Prostate gland (tissue), 2 donors: ENCODE results near the gene RAD51B. TPM values are rescaled to one million over a fixed set of nuclear protein-coding genes. Genes with fewer than 3 reads are reported as not detected.

ENCODE experiments used
- DNase-seq: peaks from one replicate; pipeline ENCODE4 v3.0.0-alpha.2; 2019; ENCODE audit warnings: low spot score
- H3K27ac ChIP-seq, 2 donors: fragments of 200-600 bp; sonication (generic); 2 replicates each; pipeline ENCODE4 v1.5.1; 2017 to 2019
- H3K27me3 ChIP-seq: fragments of 200-600 bp; sonication (generic); replicated peaks from 2 replicates; pipeline ENCODE4 v1.5.1; 2019; ENCODE audit not compliant: insufficient read depth
- H3K36me3 ChIP-seq, 2 donors: fragments of 200-600 bp; sonication (generic); 1 replicate in 1 of 2; 2 replicates in 1 of 2; pipeline versions ENCODE4 v1.5.1 to v1.8.1; 2017 to 2019
- H3K4me1 ChIP-seq: fragments of 200-600 bp; sonication (generic); replicated peaks from 2 replicates; pipeline ENCODE4 v1.5.1; 2019
- H3K4me3 ChIP-seq, 2 donors: fragments of 200-600 bp; sonication (generic); 2 replicates each; pipeline ENCODE4 v1.5.1; 2017 to 2019
- H3K9me3 ChIP-seq: fragments of 200-600 bp; sonication (generic); 2 replicates; pipeline ENCODE4 v1.5.1; 2017
- POLR2A ChIP-seq: fragments of 450-650 bp; IDR thresholded peaks from one replicate; pipeline ENCODE4 v1.6.1; 2016; ENCODE audit warnings: antibody characterized with exemption, mild to moderate bottlenecking
- POLR2AphosphoS5 ChIP-seq: sonication (generic); formaldehyde crosslinking; IDR thresholded peaks from one replicate; pipeline ENCODE4 v1.6.1; 2017; ENCODE audit warnings: antibody characterized with exemption
- WGBS: methylation state at CpG from one replicate; pipeline ENCODE4 v1.1.5; 2018; 5-methylcytosine and 5-hydroxymethylcytosine counted together
- intact Hi-C: fragments of 100-400 bp; cut with DNase I; formaldehyde crosslinking; loops from one replicate; pipeline ENCODE4 v1.14.2; 2022
- total RNA-seq, 2 donors: library from RNA; depleted of rRNA; stranded (reverse); fragments of >200 nt; gene quantifications; one replicate each; pipeline ENCODE4 v1.1.0, GENCODE V29; 2016
- TF ChIP-seq, protein P1 (sequence below), 4 experiments: fragments of 200-600 bp in 2 of 4; fragments of 450-650 bp in 2 of 4; sonication (generic) in 2 of 4; IDR thresholded peaks; 1 replicate in 3 of 4; 2 replicates in 1 of 4; pipeline ENCODE4 v1.5.1; 2016 to 2019; ENCODE audit warnings: antibody characterized with exemption in 4 of 4, mild to moderate bottlenecking in 2 of 4, moderate library complexity in 2 of 4

The RAD51B gene
- total RNA-seq, 2 donors from 2014 or later = 14.9 to 35.8 TPM

DNA sequence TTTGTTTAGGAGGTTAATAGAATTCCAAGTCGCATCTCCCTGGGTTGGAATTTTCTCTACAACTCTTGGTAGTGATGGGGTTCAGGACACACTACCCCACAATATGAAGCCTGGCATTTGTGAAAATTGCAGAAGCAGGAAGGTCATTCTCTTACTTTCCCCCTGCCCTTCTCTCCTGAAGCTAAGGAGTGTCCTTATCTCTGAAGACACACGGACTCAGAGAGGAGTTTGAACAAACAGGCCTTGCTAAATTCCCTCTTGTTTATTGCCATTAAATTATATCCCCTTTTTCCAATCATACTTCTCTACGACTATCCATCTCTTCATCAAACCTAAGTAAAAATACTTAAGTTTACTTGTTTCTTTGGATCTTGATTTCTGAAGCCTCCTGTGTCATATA, 443.0 kb downstream of the RAD51B start:
- DNase-seq = no peak
- intact Hi-C loops = no loop called here
- Histone ChIP-seq H3K27me3 (no peaks in the 10 kb centered on the region), H3K36me3 (no peaks in the 10 kb centered on the region), H3K9me3 (no peaks in the 10 kb centered on the region), H3K27ac (no peak overlapping the region), H3K4me1 (no peaks in the 10 kb centered on the region), H3K4me3 (no peak overlapping the region)
- TF ChIP-seq POLR2A = no peak
- TF ChIP-seq, protein P1, sequence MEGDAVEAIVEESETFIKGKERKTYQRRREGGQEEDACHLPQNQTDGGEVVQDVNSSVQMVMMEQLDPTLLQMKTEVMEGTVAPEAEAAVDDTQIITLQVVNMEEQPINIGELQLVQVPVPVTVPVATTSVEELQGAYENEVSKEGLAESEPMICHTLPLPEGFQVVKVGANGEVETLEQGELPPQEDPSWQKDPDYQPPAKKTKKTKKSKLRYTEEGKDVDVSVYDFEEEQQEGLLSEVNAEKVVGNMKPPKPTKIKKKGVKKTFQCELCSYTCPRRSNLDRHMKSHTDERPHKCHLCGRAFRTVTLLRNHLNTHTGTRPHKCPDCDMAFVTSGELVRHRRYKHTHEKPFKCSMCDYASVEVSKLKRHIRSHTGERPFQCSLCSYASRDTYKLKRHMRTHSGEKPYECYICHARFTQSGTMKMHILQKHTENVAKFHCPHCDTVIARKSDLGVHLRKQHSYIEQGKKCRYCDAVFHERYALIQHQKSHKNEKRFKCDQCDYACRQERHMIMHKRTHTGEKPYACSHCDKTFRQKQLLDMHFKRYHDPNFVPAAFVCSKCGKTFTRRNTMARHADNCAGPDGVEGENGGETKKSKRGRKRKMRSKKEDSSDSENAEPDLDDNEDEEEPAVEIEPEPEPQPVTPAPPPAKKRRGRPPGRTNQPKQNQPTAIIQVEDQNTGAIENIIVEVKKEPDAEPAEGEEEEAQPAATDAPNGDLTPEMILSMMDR (IDR thresholded peaks at IDR 0.05) = no peak
- TF ChIP-seq POLR2AphosphoS5 = no peak
- WGBS = 79% methylated on average over 3 of the region's 3 CpGs

DNA sequence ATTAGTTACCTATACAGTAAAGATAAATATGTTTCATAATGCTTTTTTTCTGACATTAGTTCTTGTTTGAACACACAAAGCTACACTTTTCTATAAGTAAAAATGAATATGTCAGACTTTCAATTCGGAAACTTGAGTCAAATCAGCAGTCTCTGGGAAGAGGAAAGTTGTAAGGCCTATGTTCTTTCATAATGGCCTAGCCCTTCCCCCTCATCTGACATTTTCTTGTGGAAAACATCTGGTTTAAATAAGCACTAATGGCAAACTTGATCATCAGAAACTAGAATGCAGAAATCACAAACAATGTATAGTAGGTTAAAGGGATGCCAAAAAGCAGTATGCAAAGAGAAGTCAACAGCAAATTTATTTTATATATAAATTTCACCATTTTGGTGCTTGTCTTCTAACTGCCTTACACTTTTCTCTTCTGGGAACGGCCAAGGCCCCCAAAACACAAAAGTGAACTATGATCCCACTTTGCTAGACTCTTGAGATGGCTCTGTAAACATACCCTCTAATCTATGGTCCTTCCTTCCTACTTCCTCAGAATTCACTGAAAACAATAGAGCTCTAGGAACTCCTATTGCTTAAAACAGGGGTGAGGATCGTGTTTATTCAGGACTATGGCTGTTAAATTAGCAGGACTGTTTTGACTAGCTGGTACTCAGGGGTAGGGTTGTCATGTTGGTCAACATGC, 444.1 kb downstream of the RAD51B start:
- Histone ChIP-seq H3K27ac (no peak overlapping the region), H3K36me3 (no peaks in the 10 kb centered on the region), H3K27me3 (no peaks in the 10 kb centered on the region), H3K4me1 (no peaks in the 10 kb centered on the region), H3K4me3 (no peak overlapping the region), H3K9me3 (no peaks in the 10 kb centered on the region)
- WGBS = 85% methylated on average over 3 of the region's 3 CpGs
- no peak for TF ChIP-seq POLR2AphosphoS5
- no peak for TF ChIP-seq POLR2A
- TF ChIP-seq, protein P1 (IDR thresholded peaks at IDR 0.05) = no peak
- no peak for DNase-seq
- intact Hi-C loops = no loop called here

DNA sequence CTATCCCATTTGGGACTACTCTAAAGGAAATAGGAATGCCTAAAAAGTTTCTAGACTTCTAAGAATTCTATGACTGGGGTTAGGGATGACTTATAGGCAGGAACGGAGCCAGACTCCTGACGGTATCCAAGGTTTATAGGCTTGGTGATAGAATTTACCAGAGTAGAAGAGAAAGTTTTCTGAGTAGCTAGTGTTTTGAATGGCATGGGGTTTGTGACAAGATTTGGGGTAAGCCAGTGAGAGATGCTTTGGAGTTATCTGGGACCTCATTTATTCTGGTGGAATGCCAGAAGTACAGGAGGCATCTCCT, 444.6 kb downstream of the RAD51B start:
- 62% methylated on average over 2 of the region's 2 CpGs for WGBS
- H3K9me3 ChIP-seq = no peaks in the 10 kb centered on the region
- DNase-seq = no peak
- TF ChIP-seq, protein P1 (IDR thresholded peaks at IDR 0.05) = no peak
- TF ChIP-seq POLR2AphosphoS5 = no peak
- H3K27ac ChIP-seq = no peak overlapping the region
- H3K4me1 ChIP-seq = no peaks in the 10 kb centered on the region
- no peaks in the 10 kb centered on the region for H3K36me3 ChIP-seq
- H3K27me3 ChIP-seq = no peaks in the 10 kb centered on the region
- intact Hi-C loops = no loop called here
- no peak overlapping the region for H3K4me3 ChIP-seq

DNA sequence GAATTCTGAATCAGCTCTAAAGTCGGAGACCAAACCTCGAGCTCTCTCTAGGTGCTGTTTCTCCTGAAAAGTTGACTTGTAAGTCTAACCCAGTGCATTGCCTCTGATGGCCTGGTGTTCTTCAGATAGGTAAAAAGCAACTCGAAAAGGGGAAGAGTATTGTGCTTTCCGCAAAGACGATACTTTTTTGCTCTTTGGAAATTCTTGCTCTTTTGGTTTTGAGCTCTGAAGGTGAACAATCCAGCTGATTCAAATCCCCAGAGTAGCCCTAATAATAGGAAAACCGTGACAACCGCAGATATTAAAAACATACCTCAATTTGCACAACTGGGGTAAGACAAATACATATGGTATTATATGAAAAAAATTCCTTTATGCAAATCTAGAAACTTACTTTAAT, 447.4 kb downstream of the RAD51B start:
- intact Hi-C loops = loop anchor here (5.0 kb wide), 1 partner anchor 40 kb away; no protein-coding TSS in a partner anchor
- Histone ChIP-seq H3K27ac (no peak overlapping the region), H3K4me3 (no peak overlapping the region), H3K9me3 (no peaks in the 10 kb centered on the region), H3K36me3 (no peaks in the 10 kb centered on the region), H3K4me1 (no peaks in the 10 kb centered on the region), H3K27me3 (no peaks in the 10 kb centered on the region)
- DNase-seq = no peak
- TF ChIP-seq, protein P1 (IDR thresholded peaks at IDR 0.05) = no peak
- no peak for TF ChIP-seq POLR2AphosphoS5
- no peak for TF ChIP-seq POLR2A
- WGBS = 94% methylated on average over 7 of the region's 7 CpGs

DNA sequence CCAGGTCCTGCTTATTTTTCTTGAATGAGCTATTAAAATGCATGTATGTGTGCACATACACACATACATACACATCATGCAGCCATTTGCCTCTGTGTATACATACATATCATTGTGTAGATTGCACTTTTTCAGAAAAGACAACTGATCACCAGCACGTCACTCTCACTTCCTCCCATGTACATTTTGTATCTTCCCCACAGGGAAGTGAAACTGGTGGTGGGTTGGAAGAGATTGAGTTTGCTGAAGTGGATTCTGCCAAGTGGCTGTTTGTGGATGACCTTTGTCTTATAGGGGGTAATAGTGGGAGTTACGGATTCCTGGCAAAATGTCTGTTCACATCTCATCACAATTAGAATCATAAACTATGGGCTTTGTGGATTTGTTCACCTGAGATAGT, 448.6 kb downstream of the RAD51B start:
- intact Hi-C loops = loop anchor here (5.0 kb wide), 1 partner anchor 39 kb away; no protein-coding TSS in a partner anchor
- H3K4me1 ChIP-seq = no peaks in the 10 kb centered on the region
- no peak for TF ChIP-seq POLR2A
- TF ChIP-seq POLR2AphosphoS5 = no peak
- TF ChIP-seq, protein P1 (IDR thresholded peaks at IDR 0.05) = no peak
- 82% methylated on average over 2 of the region's 2 CpGs for WGBS
- H3K4me3 ChIP-seq = no peak overlapping the region
- H3K27ac ChIP-seq = peak overlapping the region in 1 of 2 donors; percentile 0
- H3K9me3 ChIP-seq = no peaks in the 10 kb centered on the region
- DNase-seq = no peak
- H3K36me3 ChIP-seq = no peaks in the 10 kb centered on the region
- no peaks in the 10 kb centered on the region for H3K27me3 ChIP-seq
